OCI-M2 (cell line): ENCODE data around the gene AMPD2.

ENCODE experiments used
- DNase-seq: peaks from one replicate; lab custom pipeline; 2025; ENCODE audit not compliant: unreplicated experiment; lab: John Stamatoyannopoulos, UW

AMPD2 gene

DNA sequence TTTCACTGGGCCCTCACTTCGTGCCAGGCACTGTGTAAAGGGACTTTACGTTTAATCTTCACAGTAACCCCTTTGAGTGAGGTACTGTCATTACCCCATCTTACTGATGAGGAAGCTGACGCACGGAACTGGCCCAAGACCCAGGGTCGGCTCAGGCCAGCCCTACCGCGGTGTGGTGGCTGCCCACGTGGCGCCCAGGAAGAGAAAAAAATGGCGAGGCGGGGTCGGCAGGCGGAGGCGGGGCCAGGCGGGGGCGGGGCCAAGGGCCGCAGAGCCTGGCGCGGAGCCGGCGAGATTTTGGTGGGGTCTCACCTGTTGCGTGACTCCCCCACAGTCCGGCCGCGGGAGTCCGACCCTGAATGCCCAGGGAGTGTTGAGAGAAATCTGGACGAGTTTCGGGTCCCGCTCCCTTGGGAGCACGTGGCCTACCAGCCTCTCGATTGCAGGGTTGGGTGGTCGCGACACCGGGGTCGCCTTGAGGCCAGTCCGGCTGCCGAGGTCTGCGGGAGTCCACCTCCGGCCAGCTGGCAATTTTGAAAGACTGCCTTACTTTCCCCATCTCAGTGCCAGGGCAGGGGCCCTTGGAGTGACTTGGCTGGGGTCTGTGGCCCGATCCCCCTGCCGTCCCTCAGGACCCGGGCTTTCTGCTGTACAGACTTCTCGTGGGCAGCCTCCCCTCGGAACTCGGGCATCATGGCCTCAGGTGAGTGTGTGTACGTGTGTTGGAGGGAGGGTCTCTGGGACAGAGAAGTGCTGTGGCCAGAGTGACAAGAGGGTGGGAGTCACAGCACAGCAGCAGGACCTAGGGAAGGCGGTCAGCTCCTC is at the start of gene AMPD2, which contains the start of gene GNAT2:
TSS of gene AMPD2 (plus strand) at position 262 of the 825 bp plus-strand sequence. CDS start 1,339 bp downstream, outside the sequence.
TSS of gene GNAT2 (minus strand) at position 41 of the 825 bp plus-strand sequence. CDS start 6,746 bp downstream, outside the sequence.
- DNase-seq: no peak

DNA sequence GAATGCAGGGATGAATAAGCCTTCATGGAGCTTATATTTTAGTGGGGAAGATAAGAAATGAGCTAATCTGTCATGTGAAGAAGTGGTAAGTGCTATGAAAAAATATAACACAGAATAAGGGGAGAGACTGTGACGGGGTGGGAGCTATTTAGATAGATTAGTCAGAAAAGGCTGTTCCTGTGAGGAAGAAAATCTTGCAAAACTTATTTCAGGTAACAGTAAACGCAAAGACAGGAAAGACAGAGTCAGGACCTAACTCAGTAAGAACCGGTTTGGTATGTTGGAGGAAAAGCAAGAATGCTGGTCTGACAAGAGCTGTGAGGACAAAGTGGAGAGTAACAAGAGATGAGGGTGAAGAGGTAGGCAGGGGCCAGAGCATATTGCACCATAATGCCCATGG is 49.2 kb upstream of the AMPD2 start:
- no peak for DNase-seq

DNA sequence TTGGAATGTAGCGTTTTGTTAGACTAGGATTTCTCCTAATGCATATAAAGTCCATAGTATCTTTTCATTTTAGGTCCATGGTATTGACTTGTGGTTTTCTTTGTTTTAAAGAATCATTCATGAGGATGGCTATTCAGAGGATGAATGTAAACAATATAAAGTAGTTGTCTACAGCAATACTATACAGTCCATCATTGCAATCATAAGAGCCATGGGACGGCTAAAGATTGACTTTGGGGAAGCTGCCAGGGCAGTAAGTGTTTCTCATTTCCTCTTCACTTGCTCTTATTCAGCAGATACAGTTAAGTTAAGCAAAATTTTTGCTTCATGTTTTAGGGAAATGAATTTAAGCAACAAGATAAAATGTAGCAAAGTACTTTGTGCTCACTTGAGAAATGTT is 45.9 kb upstream of the AMPD2 start:
- no peak for DNase-seq

DNA sequence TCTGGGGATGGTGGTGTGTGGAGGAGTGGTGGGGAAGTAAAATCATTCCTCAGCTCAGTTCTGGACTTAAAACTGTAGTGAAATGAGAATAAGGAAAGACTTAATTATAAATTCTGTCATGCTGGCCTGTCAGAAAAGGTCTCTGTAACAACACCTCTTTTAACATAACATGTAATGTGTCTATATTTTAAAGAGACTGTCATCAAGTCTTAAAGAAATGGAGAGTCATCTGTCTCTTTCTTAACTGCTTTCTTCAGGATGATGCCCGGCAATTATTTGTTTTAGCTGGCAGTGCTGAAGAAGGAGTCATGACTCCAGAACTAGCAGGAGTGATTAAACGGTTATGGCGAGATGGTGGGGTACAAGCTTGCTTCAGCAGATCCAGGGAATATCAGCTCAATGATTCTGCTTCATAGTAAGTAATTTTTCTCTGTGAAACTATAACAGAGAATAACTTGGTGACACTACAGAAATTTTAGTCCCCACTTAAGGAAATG is 40.6 kb upstream of the AMPD2 start:
- no peak for DNase-seq

DNA sequence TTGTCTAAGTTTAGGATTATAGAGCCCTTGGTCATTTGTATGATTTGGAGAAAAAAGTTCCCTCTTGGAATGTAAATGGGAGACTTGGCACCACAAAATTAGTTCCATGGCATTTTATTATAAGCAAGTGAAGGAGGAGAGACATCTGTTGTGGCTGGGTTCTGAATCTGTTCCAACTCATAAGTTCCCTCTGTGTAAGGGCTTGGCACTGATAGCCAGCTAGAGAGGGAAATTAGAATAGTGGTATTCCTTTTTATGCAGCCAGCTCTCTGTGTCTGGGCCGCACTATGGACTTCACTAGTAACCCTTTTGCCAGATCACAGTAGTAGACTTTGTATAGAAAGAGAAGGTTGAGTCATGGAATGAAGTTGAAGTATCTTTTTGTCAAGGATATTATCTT is 40.1 kb upstream of the AMPD2 start:
- no peak for DNase-seq

DNA sequence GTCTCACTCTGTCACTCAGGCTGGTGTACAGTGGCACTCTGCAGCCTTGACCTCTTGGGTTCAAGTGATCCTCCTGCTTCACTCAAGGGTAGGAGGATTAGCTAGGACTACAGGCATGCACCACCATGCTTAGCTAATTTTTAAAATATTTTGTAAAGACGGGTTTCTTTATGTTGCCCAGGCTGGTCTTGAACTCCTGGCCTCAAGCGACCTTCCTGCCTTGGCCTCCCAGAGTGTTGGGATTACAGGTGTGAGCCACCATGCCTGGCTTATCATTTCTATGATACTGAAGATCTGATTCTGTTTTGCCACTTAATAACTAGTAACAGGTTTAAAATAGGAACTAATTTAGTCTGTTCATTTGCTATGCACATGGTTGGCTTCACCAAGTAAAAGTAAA is 37.6 kb upstream of the AMPD2 start:
- DNase-seq: no peak

DNA sequence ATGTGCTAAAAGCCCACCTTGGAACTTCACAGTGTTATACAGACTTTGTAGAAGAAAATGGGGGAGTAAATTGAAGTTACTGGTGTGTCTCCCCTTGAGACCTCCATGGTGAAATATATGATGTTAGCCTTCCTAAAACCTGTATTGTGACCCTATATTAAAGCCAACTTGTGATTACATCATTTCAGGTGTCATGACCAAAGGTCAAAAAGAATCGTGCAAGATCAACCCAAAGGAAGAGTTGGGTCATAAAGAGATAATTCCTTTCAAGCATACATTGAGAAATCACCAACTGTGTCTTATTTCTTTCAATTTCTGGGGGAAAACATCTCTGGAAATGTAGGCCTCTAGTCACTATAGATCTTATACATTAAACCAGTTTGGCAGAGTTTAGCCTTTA is 34.9 kb upstream of the AMPD2 start:
- no peak for DNase-seq

DNA sequence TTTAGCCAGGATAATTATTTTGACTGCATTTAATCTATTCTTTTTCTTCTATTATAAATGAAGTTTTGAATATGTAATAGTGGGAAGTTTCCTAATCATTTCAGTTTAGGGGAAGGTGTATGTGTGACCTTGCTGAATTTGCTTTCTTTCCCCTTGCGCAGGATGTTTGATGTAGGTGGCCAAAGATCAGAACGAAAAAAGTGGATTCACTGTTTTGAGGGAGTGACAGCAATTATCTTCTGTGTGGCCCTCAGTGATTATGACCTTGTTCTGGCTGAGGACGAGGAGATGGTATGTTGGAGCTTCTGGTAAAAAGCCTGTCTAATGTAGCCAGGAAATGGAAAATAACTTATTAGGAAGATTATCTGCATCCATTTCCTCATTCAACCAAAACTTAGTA is 33.6 kb upstream of the AMPD2 start:
- no peak for DNase-seq

DNA sequence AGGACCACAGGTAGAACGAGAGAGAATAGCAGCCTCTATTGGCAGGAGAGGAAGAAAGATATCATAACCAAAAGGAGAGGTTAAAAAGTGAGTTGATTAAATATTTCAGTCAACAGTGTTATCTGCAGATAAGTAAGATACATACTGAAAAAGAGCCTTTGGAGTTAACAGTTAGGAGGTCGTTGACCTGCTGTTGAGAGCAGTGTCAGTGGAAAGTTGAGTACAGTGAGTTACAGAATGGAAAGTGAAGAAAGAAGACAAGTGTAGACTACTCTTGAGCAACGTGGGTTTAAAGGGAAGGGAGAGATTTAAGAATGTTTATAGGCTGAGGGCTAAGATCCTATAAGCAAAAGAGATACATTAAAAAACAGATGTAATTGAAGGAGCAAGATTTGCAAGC is 30.5 kb upstream of the AMPD2 start:
- no peak for DNase-seq

DNA sequence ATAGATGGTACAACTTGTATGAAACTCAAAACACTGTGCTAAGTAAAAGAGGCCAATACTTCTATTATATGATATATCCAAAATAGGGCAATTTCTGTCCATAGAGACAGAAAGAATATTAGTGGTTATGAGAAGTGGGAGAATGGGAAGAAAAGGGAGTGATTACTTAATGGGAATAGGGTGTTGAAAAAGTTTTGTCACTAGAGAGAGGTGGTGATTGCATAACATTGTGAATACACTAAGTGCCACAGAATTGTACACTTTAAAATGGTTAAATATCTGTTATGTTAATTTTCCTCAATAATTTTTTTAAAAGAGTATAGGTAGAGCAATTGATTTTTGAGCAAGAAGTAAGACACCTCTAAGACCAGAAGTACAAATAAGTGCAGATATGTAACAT is 30.0 kb upstream of the AMPD2 start:
- no peak for DNase-seq

DNA sequence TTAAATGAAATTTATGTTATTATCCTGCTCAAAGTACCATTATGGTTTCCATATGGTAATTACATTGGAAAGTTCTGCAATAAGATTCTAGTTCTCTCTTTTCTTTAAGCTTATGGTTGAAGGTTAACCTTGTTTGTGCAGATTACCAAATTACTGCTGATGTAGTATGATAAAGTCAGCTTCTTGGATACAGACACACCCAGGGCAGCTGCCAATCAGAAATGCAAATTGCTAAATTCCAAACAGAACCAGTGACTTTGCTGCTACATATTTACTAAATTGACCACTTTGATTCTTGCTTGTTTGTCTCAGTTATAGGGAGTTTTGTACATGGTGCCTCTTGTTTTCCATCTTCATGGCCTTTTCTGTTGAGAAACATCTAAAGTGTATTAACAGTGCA is 26.7 kb upstream of the AMPD2 start:
- no peak for DNase-seq

DNA sequence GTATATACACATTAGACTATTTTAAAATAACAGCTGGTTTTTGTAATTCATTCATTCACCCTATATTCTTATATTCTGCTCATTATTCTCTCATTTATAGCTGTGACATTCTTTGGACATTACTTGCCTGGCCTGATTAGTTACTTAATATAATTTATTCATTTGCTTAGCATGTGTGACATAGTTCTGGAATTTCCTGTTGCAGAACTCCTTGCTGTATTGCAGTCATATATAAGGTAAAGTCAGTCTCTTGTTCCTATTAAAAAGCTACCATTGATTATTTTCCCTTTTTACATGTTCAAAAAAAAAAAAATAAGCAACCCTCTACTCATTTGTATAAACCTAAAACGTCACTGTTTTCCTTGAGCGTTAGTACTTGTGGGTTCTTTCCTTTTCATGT is 24.1 kb upstream of the AMPD2 start:
- no peak for DNase-seq

DNA sequence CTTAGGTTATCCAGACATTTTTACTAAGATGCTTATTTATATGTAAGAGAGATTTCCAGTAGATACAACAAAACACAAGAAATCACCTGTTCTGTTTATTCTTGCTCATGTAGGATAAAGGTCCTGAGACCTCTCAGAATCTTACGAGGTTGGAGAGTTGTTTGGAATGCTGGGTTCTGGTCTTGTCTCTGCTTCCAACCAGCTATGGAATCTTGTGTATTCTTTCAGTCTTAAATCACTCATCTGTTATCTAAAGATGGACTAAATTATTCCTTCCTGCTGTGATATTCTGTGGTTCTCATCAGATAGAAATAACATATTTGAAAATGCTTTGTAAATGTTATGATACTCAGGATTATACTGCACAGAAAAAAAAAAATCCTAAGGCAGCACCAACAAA is 21.5 kb upstream of the AMPD2 start:
- DNase-seq: no peak

DNA sequence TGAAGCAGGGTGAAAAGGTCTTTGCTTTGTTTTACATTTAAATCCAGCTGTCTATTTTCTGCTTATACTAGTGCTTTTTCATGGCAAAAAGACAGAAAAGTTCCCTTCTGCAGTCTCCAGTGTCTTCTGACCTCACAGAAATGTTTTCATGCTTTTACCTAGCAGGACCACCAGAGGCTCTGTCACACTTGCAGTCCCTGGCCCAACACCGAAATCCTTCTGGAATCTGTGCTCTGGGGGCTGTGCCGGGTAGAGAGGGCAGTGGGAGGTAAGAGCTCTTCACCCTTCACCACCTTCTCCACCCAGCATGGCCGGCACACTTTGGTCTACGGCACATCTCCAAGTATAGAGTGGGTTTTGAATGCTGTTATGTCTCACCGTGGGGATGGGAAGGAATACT is 21.0 kb upstream of the AMPD2 start:
- DNase-seq: no peak

DNA sequence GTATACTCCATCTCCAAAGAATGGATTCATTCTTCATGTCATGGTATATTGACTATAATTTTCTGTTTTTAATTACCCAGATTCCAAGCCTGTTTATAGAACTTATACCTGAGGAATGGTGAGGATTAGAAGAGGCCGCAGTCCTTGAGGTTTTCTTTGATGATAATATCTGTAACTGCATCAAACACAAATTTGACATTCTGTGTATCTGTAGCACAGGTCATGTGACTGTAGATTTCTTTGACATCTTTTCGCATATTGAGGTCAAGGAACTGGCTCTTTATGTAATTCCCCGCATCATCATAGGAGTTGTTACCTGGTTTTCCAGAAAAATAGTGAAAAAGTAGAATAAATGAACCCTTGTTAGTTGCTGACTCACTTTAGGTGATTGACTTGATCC is 16.4 kb upstream of the AMPD2 start:
- no peak for DNase-seq

DNA sequence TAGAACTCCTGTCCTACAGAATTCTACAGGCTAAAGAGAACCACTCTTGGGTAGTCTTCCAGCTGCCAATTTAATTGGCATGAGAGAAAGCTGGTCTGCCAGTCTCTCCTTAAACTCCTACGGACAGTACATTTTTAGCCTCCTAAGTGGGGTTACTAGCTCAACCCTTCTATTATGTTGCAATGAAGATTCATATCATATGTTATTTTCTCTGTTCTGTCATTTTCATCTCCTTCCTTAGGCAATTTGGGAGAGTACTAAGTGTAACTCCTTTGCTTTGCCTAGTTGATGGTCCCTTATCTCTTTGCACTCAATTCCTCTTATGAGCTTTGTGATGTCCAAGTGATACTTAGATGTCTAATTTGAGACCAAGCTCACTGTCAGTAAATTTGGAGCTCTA is 14.3 kb upstream of the AMPD2 start:
- no peak for DNase-seq

DNA sequence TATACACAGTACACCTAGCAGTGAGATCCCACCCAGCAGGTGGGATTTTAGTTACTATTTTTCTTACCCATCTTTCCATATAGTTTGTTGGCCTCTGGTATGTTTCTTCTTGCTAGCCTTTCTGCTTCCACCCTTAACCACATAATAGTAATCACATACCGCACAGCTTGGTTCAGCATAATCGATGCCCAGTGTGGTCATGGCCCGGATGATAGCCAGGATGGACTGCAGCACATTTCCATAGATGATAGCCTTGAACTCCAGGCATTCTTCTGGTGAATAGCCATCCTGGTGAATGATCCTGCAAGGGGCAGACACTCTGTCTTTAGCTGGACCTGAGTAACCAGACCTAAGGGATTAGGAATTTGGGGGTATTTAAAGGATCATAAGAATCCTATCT is 9.8 kb upstream of the AMPD2 start:
- DNase-seq: no peak

DNA sequence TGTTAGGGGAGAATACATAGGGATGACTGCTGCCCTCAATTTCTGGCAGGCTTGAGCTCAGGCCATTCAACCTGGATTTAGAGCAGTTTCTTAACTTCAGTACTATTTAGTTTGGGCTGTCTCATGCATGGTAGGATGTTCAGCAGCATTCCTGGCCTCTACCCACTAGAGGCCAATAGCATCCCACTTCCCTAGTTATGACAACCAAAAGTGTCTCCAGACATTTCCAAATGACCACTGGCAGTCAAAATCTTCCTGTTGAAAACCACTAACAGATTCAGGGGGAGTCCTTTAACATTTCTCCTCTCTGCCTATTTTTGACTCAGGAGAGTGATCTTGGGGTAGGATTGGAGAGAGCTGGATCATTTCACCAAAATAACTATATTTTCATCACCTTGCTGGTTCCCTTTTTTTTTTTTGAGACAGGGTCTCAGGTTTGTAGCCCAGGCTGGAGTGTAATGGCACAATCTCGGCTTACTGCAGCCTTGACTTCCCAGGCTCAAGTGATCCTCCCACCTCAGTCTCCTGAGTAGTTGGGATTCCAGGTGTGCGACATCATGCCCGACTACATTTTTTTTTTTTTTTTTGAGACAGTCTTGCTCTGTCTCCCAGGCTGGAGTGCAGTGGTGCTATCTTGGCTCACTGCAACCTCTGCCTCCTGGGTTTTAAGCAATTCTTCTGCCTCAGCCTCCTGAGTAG is 8.9 kb upstream of the AMPD2 start:
- no peak for DNase-seq

DNA sequence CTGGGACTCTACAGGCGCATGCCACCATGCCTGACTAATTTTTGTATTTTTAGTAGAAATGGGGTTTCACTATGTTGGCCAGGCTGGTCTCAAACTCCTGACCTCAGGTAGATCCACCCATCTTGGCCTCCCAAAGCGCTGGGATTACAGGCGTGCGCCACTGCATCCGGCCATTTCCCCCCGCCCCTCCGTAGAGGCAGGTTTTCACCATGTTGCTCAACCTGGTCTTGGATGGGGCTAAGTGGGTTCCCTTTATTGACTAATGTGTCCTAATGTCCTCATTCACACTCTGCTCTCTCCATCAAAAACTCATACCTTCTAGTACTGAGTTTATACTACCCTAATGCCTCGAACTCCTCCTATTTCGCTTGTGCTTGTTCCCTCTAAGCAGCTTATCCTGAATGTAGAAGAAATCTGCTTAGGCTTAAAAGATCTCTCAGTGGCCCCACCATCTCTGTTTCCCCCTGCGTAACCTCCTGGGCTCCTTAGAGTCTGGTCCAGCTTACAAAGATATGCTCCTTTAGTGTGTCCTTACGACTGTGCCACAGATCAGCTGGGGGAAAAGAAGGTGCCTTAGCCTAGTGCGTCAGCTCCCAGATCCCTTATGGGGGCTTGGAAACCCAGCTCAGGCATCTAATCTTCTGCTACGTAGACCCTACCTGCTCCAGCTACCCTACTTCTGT is 8.2 kb upstream of the AMPD2 start:
- DNase-seq: no peak

DNA sequence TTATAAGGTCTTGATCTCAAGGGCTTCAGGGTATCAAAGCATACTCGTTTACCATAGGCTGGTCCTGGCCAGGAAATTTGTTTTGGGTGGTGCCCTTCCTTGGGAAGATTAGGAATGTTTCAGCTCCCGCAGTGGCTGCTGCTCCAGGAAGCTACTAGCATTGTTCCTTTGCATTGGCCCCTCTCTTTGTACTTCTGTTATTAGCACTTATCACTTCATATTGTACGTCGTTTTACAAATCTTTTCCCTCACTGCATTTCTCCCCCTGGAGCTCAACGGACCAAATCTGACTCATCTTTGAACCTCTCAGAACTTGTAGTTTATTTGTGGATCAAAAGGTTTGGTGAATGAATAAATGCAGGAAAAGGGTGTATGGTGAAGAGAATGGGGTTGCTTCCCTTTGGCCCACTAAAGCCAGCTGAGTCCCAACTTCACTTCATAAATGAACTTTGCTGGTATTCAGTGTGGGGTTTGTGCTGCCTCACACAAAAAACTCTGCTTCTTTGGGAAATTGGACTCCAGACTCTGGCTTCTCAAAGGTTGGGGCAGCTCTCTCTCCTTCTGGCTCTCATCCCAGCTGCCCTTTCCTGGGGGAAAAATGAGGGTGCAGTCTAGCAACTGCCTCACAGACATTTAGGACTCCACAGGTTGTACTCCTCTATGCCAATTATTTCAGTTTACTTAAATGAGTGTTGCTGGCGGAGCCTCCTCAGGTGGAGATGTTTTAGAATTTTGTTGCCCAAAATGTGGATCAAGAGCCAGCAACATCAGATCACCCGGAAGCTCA is 6.1 kb upstream of the AMPD2 start:
- DNase-seq: no peak

DNA sequence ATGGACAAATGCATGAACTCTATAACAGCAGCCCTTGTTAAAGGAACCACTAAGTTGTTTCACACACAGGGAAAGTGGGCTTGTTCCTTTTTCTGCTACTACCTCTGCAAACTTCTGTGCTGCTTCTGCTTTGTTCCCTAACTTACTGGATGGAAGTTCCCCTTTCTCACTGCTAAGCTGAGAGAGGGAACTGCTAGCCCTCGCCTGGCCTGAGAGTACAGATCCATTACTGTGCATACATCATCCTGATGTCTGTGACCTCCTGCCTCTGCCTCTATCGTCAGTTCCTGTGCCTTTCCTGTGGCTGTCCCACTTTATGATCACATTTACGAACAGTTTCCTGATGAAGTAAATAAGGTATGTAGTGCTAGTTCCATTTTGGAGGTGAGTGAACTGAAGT is 3.8 kb upstream of the AMPD2 start:
- no peak for DNase-seq
